ENCODE measurements around the gene ADAMTSL2. TPM values are rescaled to one million over a fixed set of nuclear protein-coding genes. Genes with fewer than 3 reads are reported as not detected.

The ADAMTSL2 gene
- polyA plus RNA-seq, 1 donor (not counting 4 experiments of a cell fraction or from before 2014, with no cell fraction given) = not detected

- no peak overlapping the region for H3K27ac ChIP-seq (ENCODE audit: control insufficient read depth, insufficient read depth, low read length)
- no peaks in the 10 kb centered on the region for H3K79me2 ChIP-seq (ENCODE audit: control insufficient read depth, insufficient read depth, low read length)
- peaks cover 43% of the 10 kb centered on the region for H3K27me3 ChIP-seq (ENCODE audit: control insufficient read depth, extremely low read depth, insufficient read depth, low read length)
- H3K4me2 ChIP-seq (ENCODE audit: control insufficient read depth, extremely low read depth, insufficient read depth, low read depth, low read length) = no peak overlapping the region
- FAIRE-seq (no peak), DNase-seq (ENCODE audit: low read depth, low spot score) (no peak)
- peaks cover 4% of the 10 kb centered on the region for H3K9me3 ChIP-seq (ENCODE audit: control insufficient read depth, low read depth, low read length)
- no peak overlapping the region for H3K9ac ChIP-seq (ENCODE audit: control insufficient read depth, extremely low read depth, insufficient read depth, low read length)
- H3K9me1 ChIP-seq (ENCODE audit: control insufficient read depth, extremely low read depth, insufficient read depth, low read length) = no peaks in the 10 kb centered on the region
- H3K36me3 ChIP-seq (ENCODE audit: control insufficient read depth in 2 of 2, extremely low read depth in 1 of 2, insufficient read depth in 2 of 2, low read length in 2 of 2) = no peaks in the 10 kb centered on the region
- dilution Hi-C loops (cut with MboI; ENCODE audit: extremely low pct_ligation_motif_present, low sequenced_read_pairs) = no loop called here
- H4K20me1 ChIP-seq (ENCODE audit: control insufficient read depth, extremely low read depth, insufficient read depth, low read length) = no peaks in the 10 kb centered on the region
- H3K4me1 ChIP-seq (ENCODE audit: control insufficient read depth, extremely low read depth, insufficient read depth, low read length) = no peaks in the 10 kb centered on the region
- TF ChIP-seq EZH2 (IDR thresholded peaks at IDR 0.05; ENCODE audit: low read length) (no peak), CTCF (optimal IDR thresholded peaks at IDR 0.05 in 1 of 3, IDR thresholded peaks at IDR 0.05 in 1 of 3, conservative IDR thresholded peaks at IDR 0.05 in 1 of 3; ENCODE audit: extremely low read depth in 1 of 3, insufficient read depth in 2 of 3, low read length in 3 of 3) (no peak)
- no peak overlapping the region for H3K4me3 ChIP-seq (ENCODE audit: control insufficient read depth in 2 of 3, extremely low read depth in 1 of 3, insufficient read depth in 2 of 3, low read depth in 1 of 3, low read length in 3 of 3)
- no peak overlapping the region for H2AFZ ChIP-seq (ENCODE audit: control insufficient read depth, low read length)
These were observed 51.2 kb downstream of the ADAMTSL2 start for GRCh38 chr9:133585481-133586351.

GRCh38 chr9:133587051-133587450 lies 52.5 kb downstream of the ADAMTSL2 start:
- H3K79me2 ChIP-seq (ENCODE audit: control insufficient read depth, insufficient read depth, low read length) = no peaks in the 10 kb centered on the region
- H3K4me2 ChIP-seq (ENCODE audit: control insufficient read depth, extremely low read depth, insufficient read depth, low read depth, low read length) = no peak overlapping the region
- H4K20me1 ChIP-seq (ENCODE audit: control insufficient read depth, extremely low read depth, insufficient read depth, low read length) = no peaks in the 10 kb centered on the region
- H3K27me3 ChIP-seq (ENCODE audit: control insufficient read depth, extremely low read depth, insufficient read depth, low read length) = peaks cover 40% of the 10 kb centered on the region
- H3K9ac ChIP-seq (ENCODE audit: control insufficient read depth, extremely low read depth, insufficient read depth, low read length) = no peak overlapping the region
- H3K4me3 ChIP-seq (ENCODE audit: control insufficient read depth in 2 of 3, extremely low read depth in 1 of 3, insufficient read depth in 2 of 3, low read depth in 1 of 3, low read length in 3 of 3) = no peak overlapping the region
- DNase-seq (ENCODE audit: low read depth, low spot score) = no peak
- no peak overlapping the region for H2AFZ ChIP-seq (ENCODE audit: control insufficient read depth, low read length)
- no peaks in the 10 kb centered on the region for H3K36me3 ChIP-seq (ENCODE audit: control insufficient read depth in 2 of 2, extremely low read depth in 1 of 2, insufficient read depth in 2 of 2, low read length in 2 of 2)
- H3K9me3 ChIP-seq (ENCODE audit: control insufficient read depth, low read depth, low read length) = peaks cover 4% of the 10 kb centered on the region
- no peaks in the 10 kb centered on the region for H3K4me1 ChIP-seq (ENCODE audit: control insufficient read depth, extremely low read depth, insufficient read depth, low read length)
- TF ChIP-seq CTCF (optimal IDR thresholded peaks at IDR 0.05 in 1 of 3, IDR thresholded peaks at IDR 0.05 in 1 of 3, conservative IDR thresholded peaks at IDR 0.05 in 1 of 3; ENCODE audit: extremely low read depth in 1 of 3, insufficient read depth in 2 of 3, low read length in 3 of 3) (no peak), EZH2 (IDR thresholded peaks at IDR 0.05; ENCODE audit: low read length) (no peak)
- no peak overlapping the region for H3K27ac ChIP-seq (ENCODE audit: control insufficient read depth, insufficient read depth, low read length)
- dilution Hi-C loops (cut with MboI; ENCODE audit: extremely low pct_ligation_motif_present, low sequenced_read_pairs) = no loop called here
- no peak for FAIRE-seq
- no peaks in the 10 kb centered on the region for H3K9me1 ChIP-seq (ENCODE audit: control insufficient read depth, extremely low read depth, insufficient read depth, low read length)
